Spleen (tissue), 11 donors: Measurements from ENCODE around the gene C1QTNF1. TPM values are rescaled to one million over a fixed set of nuclear protein-coding genes. Genes with fewer than 3 reads are reported as not detected.

Source experiments
- DNase-seq: peaks from one replicate; pipeline ENCODE4 v3.0.0-alpha.2; 2020
- H3K27ac ChIP-seq, 8 donors: fragments of 200-600 bp; sonication (generic) in 7 of 8; 1 replicate in 4 of 8; 2 replicates in 4 of 8; pipeline versions ENCODE4 v1.5.0 to v1.8.0; 2016 to 2021; ENCODE audit warnings: inconsistent platforms in 4 of 8, mild to moderate bottlenecking in 4 of 8, moderate library complexity in 1 of 8
- H3K27me3 ChIP-seq, 7 donors: fragments of 200-600 bp; sonication (generic) in 6 of 7; replicated peaks in 1 of 7; 1 replicate in 4 of 7; 2 replicates in 3 of 7; pipeline versions ENCODE4 v1.5.0 to v1.8.0; 2016 to 2021; ENCODE audit warnings: inconsistent platforms in 3 of 7, mild to moderate bottlenecking in 1 of 7
- H3K36me3 ChIP-seq, 6 donors: fragments of 200-600 bp; sonication (generic) in 5 of 6; 1 replicate in 4 of 6; 2 replicates in 2 of 6; pipeline versions ENCODE4 v1.5.0 to v1.8.0; 2016 to 2021; ENCODE audit warnings: inconsistent platforms in 2 of 6
- H3K4me1 ChIP-seq, 6 donors: fragments of 200-600 bp; sonication (generic) in 5 of 6; 1 replicate in 3 of 6; 2 replicates in 3 of 6; pipeline versions ENCODE4 v1.5.0 to v1.8.0; 2016 to 2021; ENCODE audit warnings: inconsistent platforms in 3 of 6
- H3K4me3 ChIP-seq, 8 donors: fragments of 200-600 bp; sonication (generic) in 7 of 8; 1 replicate in 4 of 8; 2 replicates in 4 of 8; pipeline versions ENCODE4 v1.5.0 to v1.8.0; 2016 to 2021; ENCODE audit warnings: inconsistent platforms in 4 of 8, mild to moderate bottlenecking in 4 of 8, moderate library complexity in 2 of 8
- H3K9me3 ChIP-seq, 8 donors: fragments of 200-600 bp; sonication (generic) in 7 of 8; 1 replicate in 4 of 8; 2 replicates in 4 of 8; pipeline versions ENCODE4 v1.5.0 to v1.8.0; 2016 to 2021; ENCODE audit warnings: inconsistent platforms in 4 of 8
- POLR2A ChIP-seq, 3 donors: fragments of 450-650 bp; IDR thresholded peaks; one replicate each; pipeline ENCODE4 v1.5.1; 2017; ENCODE audit warnings: antibody characterized with exemption in 3 of 3, mild to moderate bottlenecking in 1 of 3
- POLR2AphosphoS5 ChIP-seq, 3 donors: sonication (generic); formaldehyde crosslinking; IDR thresholded peaks; one replicate each; pipeline ENCODE4 v1.5.1; 2017; ENCODE audit warnings: antibody characterized with exemption in 3 of 3
- WGBS, 5 donors: extraction: QIAGEN DNeasy Blood & Tissue Kit in 3 of 5; methylation state at CpG; one replicate each; pipeline versions ENCODE4 v1.1.5 to v1.1.7; 2013 to 2018; 5-methylcytosine and 5-hydroxymethylcytosine counted together
- intact Hi-C: fragments of 100-400 bp; cut with DNase I; formaldehyde crosslinking; loops from one replicate; pipeline ENCODE4 v1.15.0; 2023; ENCODE audit warnings: low total_unique reads
- polyA plus RNA-seq, 3 donors: library from polyadenylated mRNA; stranded (reverse); fragments of 200-250 nt; gene quantifications; one replicate each; pipeline ENCODE4 v1.2.1, GENCODE V29; 2013
- total RNA-seq, 7 donors: library from RNA; depleted of rRNA in 3 of 7; stranded (reverse); fragments of >200 nt in 3 of 7; fragmentation: NEBNext Ultra II Directional in 4 of 7; extraction: Animal tissue kit (Norgen Biotek cat#: 25700) in 4 of 7; gene quantifications; one replicate each; pipeline versions ENCODE4 v1.1.0 to v1.2.1, GENCODE V29; 2016 to 2021
- TF ChIP-seq, protein P1 (sequence below), 11 experiments: fragments of 200-600 bp in 7 of 11; fragments of 450-650 bp in 4 of 11; sonication (generic) in 4 of 11; IDR thresholded peaks in 8 of 11; conservative IDR thresholded peaks in 3 of 11; 1 replicate in 7 of 11; 2 replicates in 4 of 11; pipeline versions ENCODE4 v1.4.0 to v1.8.0; 2016 to 2021; ENCODE audit warnings: antibody characterized with exemption in 11 of 11, inconsistent platforms in 4 of 11, mild to moderate bottlenecking in 1 of 11
- donor health status: healthy with polysubstance abuse.
- donor health status: DM: no; HTN: no; CAD: no; lungs with moderate emphysema.
- donor health status: DM: no; HTN: no; CAD: no.
- donor health status: Bipolar disorder and iron deficiency.
- donor health status: healthy.
- donor health status: DM: no; HTN: no; CAD: no.
- donor health status: DM: yes; HTN: yes; CAD: no.

The C1QTNF1 gene
- total and polyA plus RNA-seq, 10 donors, result 14.7 to 101 (median 44.4) TPM

DNA sequence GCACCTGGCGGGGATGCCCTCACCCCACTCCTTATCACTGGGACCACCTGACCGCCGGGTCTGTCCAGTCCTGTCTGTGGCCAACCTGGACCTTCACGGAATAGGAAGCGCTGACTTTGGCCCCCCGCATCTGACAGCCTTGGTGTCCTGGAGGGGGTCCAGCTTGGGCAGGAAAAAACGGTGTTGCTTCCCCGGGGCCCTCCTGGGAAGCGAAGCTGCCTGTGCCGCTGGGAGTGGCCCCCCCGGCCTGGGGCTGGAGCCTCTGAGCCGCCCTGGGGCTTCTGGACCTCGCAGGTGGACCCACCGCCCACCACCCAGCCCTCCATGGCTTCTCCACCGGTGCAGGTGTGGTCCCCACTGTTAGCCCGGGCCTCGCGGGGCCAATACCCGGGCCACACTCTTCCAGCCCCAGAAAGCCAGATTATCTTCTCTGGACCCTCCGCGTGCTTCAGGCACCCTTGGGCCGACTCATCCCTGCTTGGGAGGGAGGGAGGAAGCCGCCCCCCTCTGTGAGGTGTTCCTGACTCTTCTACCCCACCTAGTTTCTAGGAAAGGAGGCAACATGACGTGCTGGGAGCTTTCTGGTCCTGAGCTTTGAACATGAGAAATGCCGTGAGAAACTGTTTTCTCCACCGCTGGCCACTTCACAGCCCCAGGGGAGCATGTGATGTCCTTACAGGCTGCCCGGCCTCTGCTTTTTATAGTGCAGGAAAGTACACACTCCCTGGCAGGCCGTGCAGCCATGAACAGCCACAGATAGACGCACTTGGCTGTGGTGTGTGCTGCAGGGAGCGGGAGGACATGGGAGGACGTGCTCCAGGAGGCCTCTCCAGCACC is 1.1 kb downstream of the C1QTNF1 start:
- Histone ChIP-seq H3K36me3 (no peaks in the 10 kb centered on the region), H3K27me3 (peaks cover 0 to 83% (median 20%) of the 10 kb centered on the region in 7 donors), H3K27ac (peak overlapping the region; percentile 60 to 87 (median 80)), H3K4me3 (peak overlapping the region; percentile 45 to 79 (median 60)), H3K4me1 (peaks cover 7 to 85% (median 47%) of the 10 kb centered on the region in 6 donors), H3K9me3 (no peaks in the 10 kb centered on the region)
- intact Hi-C loops, result no loop called here
- peak in 2 of 3 donors; percentile 19 to 48 for TF ChIP-seq POLR2AphosphoS5 (IDR thresholded peaks at IDR 0.05)
- TF ChIP-seq, protein P1, sequence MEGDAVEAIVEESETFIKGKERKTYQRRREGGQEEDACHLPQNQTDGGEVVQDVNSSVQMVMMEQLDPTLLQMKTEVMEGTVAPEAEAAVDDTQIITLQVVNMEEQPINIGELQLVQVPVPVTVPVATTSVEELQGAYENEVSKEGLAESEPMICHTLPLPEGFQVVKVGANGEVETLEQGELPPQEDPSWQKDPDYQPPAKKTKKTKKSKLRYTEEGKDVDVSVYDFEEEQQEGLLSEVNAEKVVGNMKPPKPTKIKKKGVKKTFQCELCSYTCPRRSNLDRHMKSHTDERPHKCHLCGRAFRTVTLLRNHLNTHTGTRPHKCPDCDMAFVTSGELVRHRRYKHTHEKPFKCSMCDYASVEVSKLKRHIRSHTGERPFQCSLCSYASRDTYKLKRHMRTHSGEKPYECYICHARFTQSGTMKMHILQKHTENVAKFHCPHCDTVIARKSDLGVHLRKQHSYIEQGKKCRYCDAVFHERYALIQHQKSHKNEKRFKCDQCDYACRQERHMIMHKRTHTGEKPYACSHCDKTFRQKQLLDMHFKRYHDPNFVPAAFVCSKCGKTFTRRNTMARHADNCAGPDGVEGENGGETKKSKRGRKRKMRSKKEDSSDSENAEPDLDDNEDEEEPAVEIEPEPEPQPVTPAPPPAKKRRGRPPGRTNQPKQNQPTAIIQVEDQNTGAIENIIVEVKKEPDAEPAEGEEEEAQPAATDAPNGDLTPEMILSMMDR (IDR thresholded peaks at IDR 0.05 in 8 of 11, conservative IDR thresholded peaks at IDR 0.05 in 3 of 11), result no peak
- WGBS, 5 donors, result 55 to 79% (median 67%) methylated on average over 15 to 31 of the region's 31 CpGs
- peak; percentile 66 for DNase-seq

- intact Hi-C loops, result no loop called here
- Histone ChIP-seq H3K4me1 (peaks cover 0 to 70% (median 40%) of the 10 kb centered on the region in 6 donors), H3K27me3 (peaks cover 0 to 89% (median 20%) of the 10 kb centered on the region in 7 donors), H3K9me3 (no peaks in the 10 kb centered on the region), H3K4me3 (peak overlapping the region; percentile 9 to 79 (median 40)), H3K36me3 (no peaks in the 10 kb centered on the region), H3K27ac (peak overlapping the region in 7 of 8 donors; percentile 69 to 87 (median 79))
- 54 to 78% (median 67%) methylated on average over 14 to 16 of the region's 16 CpGs for WGBS, 5 donors
- DNase-seq, result peak; percentile 76
- TF ChIP-seq POLR2A (IDR thresholded peaks at IDR 0.05) (peak in 2 of 3 donors; percentile 22 to 38), POLR2AphosphoS5 (IDR thresholded peaks at IDR 0.05) (peak; percentile 77 to 88 (median 82))
- TF ChIP-seq, protein P1 (IDR thresholded peaks at IDR 0.05 in 8 of 11, conservative IDR thresholded peaks at IDR 0.05 in 3 of 11), result no peak
These were observed 2.7 kb downstream of the C1QTNF1 start for GRCh38 chr17:79026376-79027273.

DNA sequence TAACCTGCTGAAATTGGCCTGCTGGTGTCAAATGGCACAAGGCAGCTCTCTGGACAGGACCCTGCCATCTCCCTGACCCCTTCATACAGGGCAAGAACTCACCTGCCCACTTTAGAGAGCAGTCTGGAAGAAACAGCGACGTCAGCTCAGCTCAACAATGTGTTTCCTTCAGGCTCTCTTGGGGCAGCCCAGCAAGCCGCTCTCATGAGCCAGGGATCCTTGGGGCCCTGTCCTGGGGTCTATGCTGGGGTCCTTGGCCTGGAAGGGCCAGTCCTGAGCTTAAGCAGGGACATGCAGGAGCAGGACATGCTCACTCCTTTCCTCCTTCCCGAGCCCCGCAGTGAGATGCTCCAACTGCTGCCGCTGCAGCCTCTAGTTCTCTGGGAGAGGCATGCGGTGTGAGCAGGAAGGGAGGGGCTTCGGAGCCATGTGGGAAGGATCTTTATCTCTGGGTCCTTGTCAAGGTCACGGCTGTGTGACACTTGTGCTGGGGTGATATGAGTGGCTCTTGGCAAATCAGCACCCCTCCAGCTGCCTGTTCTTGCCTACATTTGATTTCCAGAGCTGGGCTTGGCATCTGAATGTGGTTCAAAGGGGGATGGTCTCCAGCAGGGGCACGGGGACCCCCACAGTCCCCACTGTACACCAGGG is 3.4 kb downstream of the C1QTNF1 start:
- Histone ChIP-seq H3K4me3 (peak overlapping the region; percentile 4 to 79 (median 24)), H3K4me1 (peaks cover 0 to 62% (median 36%) of the 10 kb centered on the region in 6 donors), H3K27ac (peak overlapping the region; percentile 48 to 87 (median 77)), H3K27me3 (peaks cover 0 to 88% (median 20%) of the 10 kb centered on the region in 7 donors), H3K9me3 (no peaks in the 10 kb centered on the region), H3K36me3 (no peaks in the 10 kb centered on the region)
- DNase-seq, result peak; percentile 78
- 44 to 80% (median 66%) methylated on average over 9 to 10 of the region's 10 CpGs for WGBS, 5 donors
- TF ChIP-seq POLR2AphosphoS5 (IDR thresholded peaks at IDR 0.05) (peak; percentile 68 to 86 (median 86)), POLR2A (IDR thresholded peaks at IDR 0.05) (peak in 1 of 3 donors; percentile 51)
- TF ChIP-seq, protein P1 (IDR thresholded peaks at IDR 0.05 in 8 of 11, conservative IDR thresholded peaks at IDR 0.05 in 3 of 11), result no peak
- intact Hi-C loops, result no loop called here
